Measurements from ENCODE around the gene IFNA5.

The IFNA5 gene

GRCh38 chr9:21316032-21316842 lies 11.1 kb upstream of the IFNA5 start:
- Mint-ChIP-seq H3K4me1 (no peaks in the 10 kb centered on the region), H3K36me3 (no peaks in the 10 kb centered on the region), H3K27ac (no peak overlapping the region), H3K9me3 (no peaks in the 10 kb centered on the region), H3K27me3 (peaks cover 16% of the 10 kb centered on the region), H3K4me3 (no peak overlapping the region)
- no peak for ATAC-seq

DNA sequence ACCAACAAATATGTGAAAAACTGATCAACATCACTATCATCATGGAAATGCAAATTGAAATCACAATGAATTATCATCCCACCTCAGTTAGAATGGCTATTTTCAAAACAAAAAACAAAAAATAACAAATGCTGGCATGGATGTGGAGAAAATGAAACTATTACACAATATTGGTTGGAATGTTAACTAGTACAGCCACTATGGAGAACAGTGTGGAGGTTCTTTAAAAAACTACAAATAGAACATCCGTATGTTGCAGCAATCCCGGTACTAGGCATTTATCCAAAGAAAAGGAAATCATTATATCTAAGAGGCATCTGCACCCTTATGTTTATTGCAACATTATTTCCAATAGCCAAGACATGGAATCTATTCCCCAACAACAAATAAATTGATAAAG lies 9.0 kb upstream of the IFNA5 start:
- H3K4me1 Mint-ChIP-seq: no peaks in the 10 kb centered on the region
- H3K36me3 Mint-ChIP-seq: no peaks in the 10 kb centered on the region
- ATAC-seq: no peak
- no peak overlapping the region for H3K27ac Mint-ChIP-seq
- H3K27me3 Mint-ChIP-seq: peaks cover 34% of the 10 kb centered on the region
- H3K4me3 Mint-ChIP-seq: no peak overlapping the region
- no peaks in the 10 kb centered on the region for H3K9me3 Mint-ChIP-seq

- H3K36me3 Mint-ChIP-seq: no peaks in the 10 kb centered on the region
- H3K4me3 Mint-ChIP-seq: no peak overlapping the region
- peaks cover 43% of the 10 kb centered on the region for H3K27me3 Mint-ChIP-seq
- no peak for ATAC-seq
- H3K4me1 Mint-ChIP-seq: no peaks in the 10 kb centered on the region
- H3K9me3 Mint-ChIP-seq: no peaks in the 10 kb centered on the region
- no peak overlapping the region for H3K27ac Mint-ChIP-seq
Observed at GRCh38 chr9:21311889-21312288, 6.8 kb upstream of the IFNA5 start.

- no peak overlapping the region for H3K27ac Mint-ChIP-seq
- peaks cover 13% of the 10 kb centered on the region for H3K4me1 Mint-ChIP-seq
- H3K4me3 Mint-ChIP-seq: no peak overlapping the region
- no peaks in the 10 kb centered on the region for H3K9me3 Mint-ChIP-seq
- no peaks in the 10 kb centered on the region for H3K36me3 Mint-ChIP-seq
- H3K27me3 Mint-ChIP-seq: peaks cover 25% of the 10 kb centered on the region
- ATAC-seq: no peak
Observed at GRCh38 chr9:21295992-21296391, 9.1 kb downstream of the IFNA5 start.

DNA sequence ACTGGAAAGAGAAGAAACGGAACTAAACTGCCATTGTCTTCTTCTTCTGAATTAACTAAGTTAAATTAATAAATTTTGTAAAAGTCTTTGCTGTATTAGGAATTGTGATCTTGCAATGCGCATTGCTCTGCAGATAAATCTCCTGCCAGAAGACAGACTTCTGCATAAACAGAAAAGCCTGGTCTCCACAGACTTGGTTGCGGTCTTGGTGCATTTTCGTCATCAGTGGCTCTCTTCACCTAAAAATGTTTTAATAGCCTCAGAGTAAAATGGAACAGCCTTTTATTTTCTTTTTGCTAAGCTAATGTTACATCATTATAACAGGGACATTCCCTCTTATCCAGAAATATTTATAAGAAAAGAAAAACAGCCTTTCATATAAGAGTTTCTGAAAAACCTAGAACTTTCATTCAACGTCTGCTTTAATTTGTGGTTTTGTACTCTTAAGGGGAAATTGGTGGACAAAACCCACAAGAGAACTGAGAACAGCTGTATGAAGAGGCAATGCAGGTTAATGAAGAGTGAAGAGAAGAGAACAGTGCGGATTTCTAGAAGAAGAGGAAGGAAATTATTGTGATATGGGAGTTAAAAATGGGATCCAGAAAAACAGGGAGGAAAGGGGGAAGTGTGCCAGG lies 10.1 kb downstream of the IFNA5 start:
- H3K36me3 Mint-ChIP-seq: no peaks in the 10 kb centered on the region
- no peak overlapping the region for H3K4me3 Mint-ChIP-seq
- peak; percentile 88 for ATAC-seq
- no peaks in the 10 kb centered on the region for H3K9me3 Mint-ChIP-seq
- peaks cover 15% of the 10 kb centered on the region for H3K27me3 Mint-ChIP-seq
- H3K4me1 Mint-ChIP-seq: peaks cover 13% of the 10 kb centered on the region
- H3K27ac Mint-ChIP-seq: no peak overlapping the region

DNA sequence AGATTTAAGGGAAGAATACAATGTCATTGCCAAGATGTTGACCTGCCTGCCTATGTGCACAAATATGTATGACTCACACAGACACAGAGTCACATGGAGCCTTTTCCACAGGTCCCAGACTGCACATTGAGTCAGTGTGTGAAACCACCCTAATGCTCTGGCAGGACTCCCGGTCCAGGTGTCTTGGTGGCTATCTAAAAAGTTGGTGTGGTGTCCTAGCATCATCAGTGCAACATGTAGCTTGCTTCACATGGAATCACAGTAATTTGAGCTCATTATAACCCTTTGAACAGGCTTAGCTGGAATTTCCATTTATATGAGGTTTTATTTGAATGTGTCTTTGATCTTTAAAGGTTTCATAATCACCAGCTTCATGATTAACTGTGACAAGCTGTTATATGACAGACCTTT lies 10.7 kb downstream of the IFNA5 start:
- Mint-ChIP-seq H3K4me3 (no peak overlapping the region), H3K36me3 (no peaks in the 10 kb centered on the region), H3K4me1 (peaks cover 13% of the 10 kb centered on the region), H3K27me3 (peaks cover 9% of the 10 kb centered on the region), H3K9me3 (no peaks in the 10 kb centered on the region), H3K27ac (no peak overlapping the region)
- peak; percentile 47 for ATAC-seq

GRCh38 chr9:21289848-21290247 lies 15.3 kb downstream of the IFNA5 start:
- Mint-ChIP-seq H3K27me3 (peaks cover 45% of the 10 kb centered on the region), H3K9me3 (peaks cover 3% of the 10 kb centered on the region), H3K36me3 (no peaks in the 10 kb centered on the region), H3K27ac (no peak overlapping the region), H3K4me3 (no peak overlapping the region), H3K4me1 (peaks cover 6% of the 10 kb centered on the region)
- ATAC-seq: no peak

GRCh38 chr9:21287280-21287679 lies 17.8 kb downstream of the IFNA5 start:
- Mint-ChIP-seq H3K9me3 (peaks cover 3% of the 10 kb centered on the region), H3K36me3 (no peaks in the 10 kb centered on the region), H3K27me3 (peaks cover 36% of the 10 kb centered on the region), H3K27ac (no peak overlapping the region), H3K4me1 (no peaks in the 10 kb centered on the region), H3K4me3 (no peak overlapping the region)
- ATAC-seq: no peak

DNA sequence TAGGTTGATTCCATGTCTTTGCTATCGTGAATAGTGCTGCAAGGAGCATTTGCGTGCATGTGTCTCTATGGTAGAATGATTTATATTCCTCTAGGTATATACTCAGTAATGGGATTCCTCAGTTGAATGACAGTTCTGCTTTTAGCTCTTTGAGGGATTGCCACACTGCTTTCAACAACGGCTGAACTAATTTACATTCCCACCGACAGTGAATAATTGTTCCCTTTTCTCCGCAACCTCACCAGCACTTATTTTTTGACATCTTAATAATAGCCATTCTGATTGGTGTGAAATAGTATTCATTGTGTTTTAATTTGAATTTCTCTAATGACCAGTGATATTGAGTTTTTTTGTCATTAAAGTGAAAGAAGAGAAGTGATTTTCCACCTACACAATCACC lies 18.5 kb downstream of the IFNA5 start:
- H3K4me1 Mint-ChIP-seq: no peaks in the 10 kb centered on the region
- no peak overlapping the region for H3K4me3 Mint-ChIP-seq
- peaks cover 36% of the 10 kb centered on the region for H3K27me3 Mint-ChIP-seq
- ATAC-seq: no peak
- no peak overlapping the region for H3K27ac Mint-ChIP-seq
- no peaks in the 10 kb centered on the region for H3K36me3 Mint-ChIP-seq
- peaks cover 3% of the 10 kb centered on the region for H3K9me3 Mint-ChIP-seq

- no peak overlapping the region for H3K4me3 Mint-ChIP-seq
- no peaks in the 10 kb centered on the region for H3K36me3 Mint-ChIP-seq
- peaks cover 37% of the 10 kb centered on the region for H3K27me3 Mint-ChIP-seq
- no peak overlapping the region for H3K27ac Mint-ChIP-seq
- no peak for ATAC-seq
- peaks cover 3% of the 10 kb centered on the region for H3K9me3 Mint-ChIP-seq
- no peaks in the 10 kb centered on the region for H3K4me1 Mint-ChIP-seq
Observed at GRCh38 chr9:21286099-21286498, 19.0 kb downstream of the IFNA5 start.

GRCh38 chr9:21281275-21281674 lies 23.8 kb downstream of the IFNA5 start:
- no peak for ATAC-seq
- peaks cover 2% of the 10 kb centered on the region for H3K9me3 Mint-ChIP-seq

GRCh38 chr9:21268347-21268657 lies 36.8 kb downstream of the IFNA5 start:
- Mint-ChIP-seq H3K9me3 (peaks cover 3% of the 10 kb centered on the region), H3K36me3 (no peaks in the 10 kb centered on the region), H3K4me3 (no peak overlapping the region), H3K4me1 (peaks cover 13% of the 10 kb centered on the region), H3K27me3 (peaks cover 33% of the 10 kb centered on the region), H3K27ac (no peak overlapping the region)
- no peak for ATAC-seq

More at GRCh38 chr9:21281275-21281674, 23.8 kb downstream of the IFNA5 start:
- no peak overlapping the region for H3K4me3 Mint-ChIP-seq
- H3K4me1 Mint-ChIP-seq: no peaks in the 10 kb centered on the region
- no peaks in the 10 kb centered on the region for H3K36me3 Mint-ChIP-seq
- H3K27ac Mint-ChIP-seq: no peak overlapping the region
- H3K27me3 Mint-ChIP-seq: peaks cover 50% of the 10 kb centered on the region

- Mint-ChIP-seq H3K4me3 (no peak overlapping the region), H3K36me3 (no peaks in the 10 kb centered on the region), H3K4me1 (peaks cover 13% of the 10 kb centered on the region), H3K27me3 (peaks cover 29% of the 10 kb centered on the region), H3K27ac (no peak overlapping the region), H3K9me3 (peaks cover 3% of the 10 kb centered on the region)
- ATAC-seq: peak; percentile 70
Observed at GRCh38 chr9:21267485-21268346, 37.4 kb downstream of the IFNA5 start.

DNA sequence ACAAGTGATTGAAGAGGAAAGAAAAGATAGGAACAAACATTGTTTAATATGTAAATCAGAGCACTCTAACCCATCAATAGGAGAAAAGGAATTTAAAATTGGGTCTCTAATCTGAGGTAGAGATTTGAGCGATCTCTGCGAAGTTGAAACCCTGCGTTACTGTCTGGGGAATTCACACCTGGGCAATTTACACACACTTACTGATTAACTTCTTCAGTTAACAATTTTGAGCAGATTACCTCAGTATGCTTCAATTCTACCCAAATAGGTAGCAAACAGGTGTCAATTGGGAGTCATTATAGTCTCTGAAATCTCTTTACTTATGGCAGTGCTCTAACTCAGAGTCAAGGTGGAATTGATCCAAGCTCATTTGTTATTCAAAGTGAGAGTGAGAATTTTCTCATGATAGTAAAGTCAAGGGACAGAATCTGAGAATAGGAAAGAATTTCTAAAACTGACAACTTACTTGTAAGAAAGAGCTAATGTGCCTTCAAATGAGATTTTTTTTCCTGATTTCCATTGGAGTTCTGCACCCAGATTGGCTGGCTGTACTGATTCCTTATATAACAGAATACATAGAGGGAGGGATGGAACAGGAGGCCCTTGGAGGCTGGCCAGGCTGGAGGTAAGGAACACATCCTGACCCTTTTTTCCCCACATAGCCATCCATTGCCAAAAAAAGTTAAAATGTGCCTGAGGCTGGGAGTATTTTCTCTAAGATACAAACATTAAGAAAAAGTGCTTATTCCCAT lies 38.2 kb downstream of the IFNA5 start:
- no peaks in the 10 kb centered on the region for H3K36me3 Mint-ChIP-seq
- peaks cover 29% of the 10 kb centered on the region for H3K27me3 Mint-ChIP-seq
- H3K27ac Mint-ChIP-seq: no peak overlapping the region
- ATAC-seq: no peak
- peaks cover 3% of the 10 kb centered on the region for H3K9me3 Mint-ChIP-seq
- peaks cover 13% of the 10 kb centered on the region for H3K4me1 Mint-ChIP-seq
- H3K4me3 Mint-ChIP-seq: no peak overlapping the region

Data from stimulated activated memory B cell treated with anti-CD40 and anti-IgM and Interleukin-4, amounts not matched to agents 10 μg/mL and 1 μg/mL and 100 μg/mL, for 72 hours (primary cell).